Astrocyte of the spinal cord (primary cell): ENCODE results near the gene PTPRR.

Experiments
- DNase-seq: peaks from one replicate; pipeline ENCODE4 v3.0.0; 2011; ENCODE audit warnings: low read depth, low spot score
- H3K4me3 ChIP-seq: 2 replicates; pipeline ENCODE4 v1.5.1; 2011; ENCODE audit warnings: low read depth, mild to moderate bottlenecking, low read length, moderate library complexity
- CTCF ChIP-seq: IDR thresholded peaks from 2 replicates; pipeline ENCODE4 v1.5.1; 2012; ENCODE audit warnings: low read depth, mild to moderate bottlenecking, low read length, inconsistent platforms
- in situ Hi-C: cut with HindIII; loops from 2 replicates; pipeline ENCODE4 v1.10.0; 2017; ENCODE audit warnings: low sequenced_read_pairs

The PTPRR gene

GRCh38 chr12:70854881-70855568 lies 65.5 kb downstream of the PTPRR start:
- TF ChIP-seq CTCF, result no peak
- in situ Hi-C loops, result no loop called here
- DNase-seq, result no peak
- H3K4me3 ChIP-seq, result no peak overlapping the region

GRCh38 chr12:70854138-70854537 lies 66.4 kb downstream of the PTPRR start:
- H3K4me3 ChIP-seq, result no peak overlapping the region
- in situ Hi-C loops, result no loop called here
- TF ChIP-seq CTCF, result no peak
- DNase-seq, result no peak

DNA sequence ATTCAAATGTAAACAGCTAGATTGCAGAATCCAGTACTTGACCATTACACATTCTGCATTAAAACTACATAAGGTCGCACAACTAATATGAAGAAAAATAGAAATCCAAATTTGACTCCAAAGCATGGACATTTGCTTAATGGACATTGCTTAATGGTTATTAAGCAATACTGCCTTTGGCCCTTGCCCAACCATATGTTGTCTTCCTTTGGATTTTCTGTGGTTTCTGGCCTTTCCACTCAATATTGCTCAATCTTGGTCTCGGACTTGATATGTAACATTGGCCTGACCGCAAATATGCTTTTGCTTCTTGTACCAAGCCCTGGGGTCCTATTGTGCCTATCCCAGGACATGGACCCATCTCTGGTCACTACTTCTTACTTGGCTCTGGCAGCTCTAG lies 67.2 kb downstream of the PTPRR start:
- in situ Hi-C loops, result no loop called here
- no peak for TF ChIP-seq CTCF
- no peak overlapping the region for H3K4me3 ChIP-seq
- DNase-seq, result peak; percentile 18

DNA sequence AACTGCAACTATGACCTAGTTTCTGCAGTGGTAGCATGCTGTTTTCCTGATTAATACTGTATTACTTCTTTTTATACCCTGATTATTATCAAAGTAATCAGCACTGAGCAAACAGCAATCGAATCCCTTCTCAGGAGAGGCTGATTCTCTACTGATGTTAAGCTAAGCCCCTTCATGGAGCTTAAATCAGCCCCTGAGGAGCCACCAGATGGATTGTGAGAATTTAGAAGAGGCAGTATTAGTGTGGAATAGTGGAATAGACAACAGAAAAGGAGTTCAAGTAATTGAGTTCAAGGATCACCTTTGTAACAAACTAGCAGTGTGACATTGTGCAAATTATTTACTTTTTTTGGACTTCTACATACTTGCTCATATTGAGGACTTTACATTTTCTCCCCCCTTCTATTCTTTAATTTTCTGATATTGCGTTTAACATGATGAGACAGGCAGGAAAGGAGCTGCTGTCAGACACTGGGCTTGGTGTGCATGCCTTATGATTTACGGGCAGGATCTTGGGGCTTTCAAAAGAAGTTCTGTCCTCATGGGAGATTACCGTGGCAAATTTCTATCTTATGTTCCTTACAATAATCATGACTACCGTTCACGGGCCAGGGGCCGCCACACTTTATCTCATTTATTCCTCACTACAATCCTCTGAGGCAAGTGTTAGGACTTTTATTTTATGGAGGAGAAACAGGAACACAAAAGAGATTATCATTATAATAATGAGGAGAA lies 68.0 kb downstream of the PTPRR start:
- DNase-seq, result no peak
- no peak overlapping the region for H3K4me3 ChIP-seq
- in situ Hi-C loops, result no loop called here
- TF ChIP-seq CTCF, result no peak

GRCh38 chr12:70849265-70849960 lies 71.1 kb downstream of the PTPRR start:
- peak; percentile 20 for DNase-seq
- in situ Hi-C loops, result no loop called here
- H3K4me3 ChIP-seq, result no peak overlapping the region

More at GRCh38 chr12:70849265-70849960, 71.1 kb downstream of the PTPRR start:
- TF ChIP-seq CTCF, result peak; percentile 36
